GM23248 (cell line): Measurements from ENCODE around the gene SULT2A1.

Experiments
- EZH2 ChIP-seq: fragments of 200-600 bp; sonication (generic); IDR thresholded peaks from 2 replicates; pipeline ENCODE4 v1.6.1; 2018; ENCODE audit warnings: antibody characterized with exemption, mild to moderate bottlenecking; ENCODE audit not compliant: insufficient read depth, poor library complexity, severe bottlenecking
- EZH2phosphoT487 ChIP-seq: fragments of 200-600 bp; sonication (generic); IDR thresholded peaks from 2 replicates; pipeline ENCODE4 v1.6.1; 2018; ENCODE audit warnings: antibody characterized with exemption, moderate library complexity, mild to moderate bottlenecking, low read depth; ENCODE audit not compliant: insufficient read depth

DNA sequence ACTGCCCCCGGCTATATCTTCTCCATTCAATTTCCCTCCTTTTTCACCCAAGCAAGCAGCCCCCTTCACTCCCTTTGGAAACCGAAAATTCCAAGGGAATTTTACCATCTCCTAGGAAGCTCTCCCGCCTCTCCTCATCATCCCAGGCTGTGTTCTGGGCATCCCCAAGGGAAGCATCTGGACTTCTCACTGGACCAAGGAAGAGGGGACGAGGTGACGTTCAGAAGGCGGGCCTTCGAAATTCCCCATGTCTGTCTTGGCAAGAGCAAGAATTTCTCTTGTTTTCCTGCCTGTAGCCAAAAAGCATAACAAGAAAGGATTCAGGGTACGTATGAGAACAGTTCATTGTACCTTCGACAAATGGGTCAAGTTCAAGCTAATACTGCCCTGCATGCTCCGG is 20.9 kb downstream of the SULT2A1 start:
- TF ChIP-seq EZH2 (no peak), EZH2phosphoT487 (no peak)
